Stimulated activated CD8-positive, alpha-beta memory T cell treated with anti-CD3 and anti-CD28 coated beads, Interleukin-2, amount 100 ng/mL, for 1 hour (primary cell): ENCODE measurements around the gene GNRH2.
"Not testable (repeated sequence)": the region's sequence is repeated elsewhere in the genome, so short reads cannot be mapped to it uniquely, and the experiment has no call there.

Experiments used
- DNase-seq, 2 donors: peaks; one replicate each; pipeline ENCODE4 v3.0.0-alpha.2; 2020; ENCODE audit warnings: low read depth in 2 of 2

The GNRH2 gene

GRCh38 chr20:3042625-3043024, 797 bp upstream of the GNRH2 start:
- no peak for DNase-seq

DNA sequence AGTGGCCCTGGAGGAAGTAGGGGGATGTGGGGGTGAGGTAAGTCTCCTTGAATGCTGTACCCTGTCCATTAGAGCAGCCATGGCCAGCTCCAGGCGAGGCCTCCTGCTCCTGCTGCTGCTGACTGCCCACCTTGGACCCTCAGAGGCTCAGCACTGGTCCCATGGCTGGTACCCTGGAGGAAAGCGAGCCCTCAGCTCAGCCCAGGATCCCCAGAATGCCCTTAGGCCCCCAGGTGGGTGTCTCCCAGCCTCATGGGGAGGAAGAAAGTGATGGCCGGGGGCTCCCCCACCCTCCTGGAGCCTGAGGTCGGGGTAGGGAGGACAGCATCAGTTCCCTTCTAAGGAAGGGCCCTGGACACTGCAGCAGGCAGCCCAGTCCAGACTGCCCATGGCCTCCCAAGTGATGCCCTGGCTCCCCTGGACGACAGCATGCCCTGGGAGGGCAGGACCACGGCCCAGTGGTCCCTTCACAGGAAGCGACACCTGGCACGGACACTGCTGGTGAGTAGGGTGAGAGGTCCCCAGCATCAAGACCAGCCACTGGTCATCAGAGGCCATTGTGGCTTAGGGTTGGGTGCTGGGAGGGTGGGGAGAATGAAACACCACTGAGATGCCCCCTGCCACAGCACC, 1.0 kb downstream of the GNRH2 start:
- DNase-seq: no peak

- DNase-seq: peak in 1 of 2 donors; percentile 4
Measured at GRCh38 chr20:3045042-3045815, 1.8 kb downstream of the GNRH2 start.

GRCh38 chr20:3045816-3046676, 2.6 kb downstream of the GNRH2 start, which contains the start of gene MRPS26:
Gene MRPS26, plus strand, starts transcription at chr20:3046052. Its CDS starts 17 bp downstream, at chr20:3046069.
- DNase-seq: peak; percentile 58 to 61

DNA sequence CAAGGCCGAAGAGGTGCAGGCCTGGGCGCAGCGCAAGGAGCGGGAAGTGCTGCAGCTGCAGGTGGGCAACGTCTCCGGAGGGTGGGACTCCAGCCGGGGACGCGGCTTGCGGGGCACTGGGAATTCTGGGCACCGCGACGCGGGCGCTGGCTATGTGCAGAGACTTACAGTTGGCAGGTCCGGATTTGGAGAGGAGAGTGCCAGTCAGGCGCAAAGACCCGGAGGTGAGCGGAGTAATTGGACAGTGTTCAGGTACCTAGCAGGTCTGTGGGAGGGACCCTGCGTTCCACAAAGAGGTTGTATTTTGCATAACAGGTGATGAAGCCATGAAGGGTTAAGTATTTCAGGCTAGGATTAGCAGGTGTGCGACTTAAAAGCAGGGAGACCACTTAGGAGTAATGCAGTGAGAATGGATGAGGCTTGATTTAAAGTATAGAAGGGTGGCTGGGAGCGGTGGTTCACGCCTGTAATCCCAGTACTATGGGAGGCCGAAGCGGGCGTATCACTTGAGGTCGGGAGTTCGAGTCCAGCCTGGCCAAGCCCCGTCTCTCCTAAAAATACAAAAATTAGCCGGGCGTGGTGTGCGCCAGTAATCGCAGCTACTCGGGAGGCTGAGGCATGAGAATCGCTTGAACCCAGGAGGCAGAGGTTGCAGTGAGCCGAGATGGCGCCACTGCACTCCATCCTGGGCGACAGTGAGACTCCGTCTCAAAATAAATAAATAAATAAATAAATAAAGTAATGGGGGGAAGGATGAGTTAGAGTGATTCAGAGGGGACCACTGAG, 3.4 kb downstream of the GNRH2 start:
- no peak for DNase-seq

DNA sequence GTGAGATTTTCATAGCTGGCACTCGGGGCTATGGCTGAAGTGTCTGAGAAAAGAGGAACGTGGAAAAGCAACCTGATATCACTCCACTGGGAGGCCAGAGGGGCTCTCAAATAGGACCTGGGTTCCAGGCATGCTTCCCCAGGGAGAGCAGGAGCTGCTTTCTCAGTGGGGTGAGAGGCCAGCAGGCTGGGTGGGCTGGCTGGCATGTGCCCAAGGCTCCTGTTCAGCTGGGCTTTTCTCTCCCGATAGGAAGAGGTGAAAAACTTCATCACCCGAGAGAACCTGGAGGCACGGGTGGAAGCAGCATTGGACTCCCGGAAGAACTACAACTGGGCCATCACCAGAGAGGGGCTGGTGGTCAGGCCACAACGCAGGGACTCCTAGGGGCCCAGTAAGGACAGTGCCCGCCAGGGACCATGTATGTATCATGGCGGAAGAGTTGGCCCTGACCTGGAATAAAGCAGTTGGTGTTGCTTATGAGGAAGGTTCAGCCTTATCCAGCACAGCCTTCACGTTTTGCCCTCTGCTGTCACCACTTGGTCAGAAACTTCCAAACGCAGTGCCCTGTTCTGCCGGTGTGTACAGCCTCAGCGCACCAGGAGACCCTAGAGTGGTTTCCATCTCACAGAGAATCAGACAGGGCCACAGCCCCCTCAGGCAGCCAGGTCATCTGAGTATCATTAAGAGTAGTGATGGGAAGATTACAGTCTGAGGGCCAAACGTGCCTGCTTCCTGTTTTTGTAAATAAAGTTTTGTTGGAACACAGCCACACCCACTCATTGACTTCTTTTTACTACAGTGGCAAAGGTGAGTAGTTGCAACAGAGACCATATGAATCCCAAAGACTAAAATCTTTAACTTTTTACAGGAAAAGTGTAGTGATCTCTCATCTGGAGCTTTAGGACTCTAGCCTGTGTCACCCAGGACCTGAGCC, 4.3 kb downstream of the GNRH2 start:
- no peak for DNase-seq

DNA sequence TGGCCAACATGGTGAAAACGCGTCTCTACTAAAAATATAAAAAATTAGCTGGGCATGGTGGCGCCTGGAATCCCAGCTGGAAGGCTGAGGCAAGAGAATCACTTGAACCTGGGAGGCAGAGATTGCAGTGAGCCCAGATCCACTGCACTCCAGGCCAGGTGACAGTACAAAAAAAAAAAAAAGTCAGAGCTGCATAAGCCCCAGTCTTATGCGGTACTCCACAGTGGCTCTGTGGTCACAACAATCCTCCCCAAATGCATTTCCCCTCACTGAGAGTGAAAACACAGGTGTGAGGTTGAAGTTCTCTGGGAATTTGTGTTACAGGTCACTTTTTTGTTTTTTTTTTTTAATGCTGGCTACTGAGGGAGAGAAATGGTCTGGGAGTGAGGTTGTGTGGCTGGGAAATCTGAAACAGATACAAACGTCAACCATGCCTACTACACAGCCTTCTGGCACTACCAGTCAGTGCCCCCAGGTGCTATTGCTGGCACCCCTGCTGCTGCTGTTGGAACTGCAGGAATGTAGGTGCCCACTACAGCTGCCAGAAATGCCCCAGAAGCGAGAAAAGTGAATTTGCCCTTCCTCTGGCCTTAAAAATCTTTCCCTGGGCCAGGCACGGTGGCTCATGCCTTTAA, 8.1 kb downstream of the GNRH2 start:
- DNase-seq: no peak

GRCh38 chr20:3059489-3059888, 16.1 kb downstream of the GNRH2 start:
- no peak for DNase-seq

- not testable (repeated sequence) for DNase-seq
Measured at GRCh38 chr20:3064119-3064518, 20.7 kb downstream of the GNRH2 start.

- no peak for DNase-seq
Measured at GRCh38 chr20:3067139-3068014, 24.0 kb downstream of the GNRH2 start.

GRCh38 chr20:3068075-3068474, 24.7 kb downstream of the GNRH2 start:
- DNase-seq: no peak

DNA sequence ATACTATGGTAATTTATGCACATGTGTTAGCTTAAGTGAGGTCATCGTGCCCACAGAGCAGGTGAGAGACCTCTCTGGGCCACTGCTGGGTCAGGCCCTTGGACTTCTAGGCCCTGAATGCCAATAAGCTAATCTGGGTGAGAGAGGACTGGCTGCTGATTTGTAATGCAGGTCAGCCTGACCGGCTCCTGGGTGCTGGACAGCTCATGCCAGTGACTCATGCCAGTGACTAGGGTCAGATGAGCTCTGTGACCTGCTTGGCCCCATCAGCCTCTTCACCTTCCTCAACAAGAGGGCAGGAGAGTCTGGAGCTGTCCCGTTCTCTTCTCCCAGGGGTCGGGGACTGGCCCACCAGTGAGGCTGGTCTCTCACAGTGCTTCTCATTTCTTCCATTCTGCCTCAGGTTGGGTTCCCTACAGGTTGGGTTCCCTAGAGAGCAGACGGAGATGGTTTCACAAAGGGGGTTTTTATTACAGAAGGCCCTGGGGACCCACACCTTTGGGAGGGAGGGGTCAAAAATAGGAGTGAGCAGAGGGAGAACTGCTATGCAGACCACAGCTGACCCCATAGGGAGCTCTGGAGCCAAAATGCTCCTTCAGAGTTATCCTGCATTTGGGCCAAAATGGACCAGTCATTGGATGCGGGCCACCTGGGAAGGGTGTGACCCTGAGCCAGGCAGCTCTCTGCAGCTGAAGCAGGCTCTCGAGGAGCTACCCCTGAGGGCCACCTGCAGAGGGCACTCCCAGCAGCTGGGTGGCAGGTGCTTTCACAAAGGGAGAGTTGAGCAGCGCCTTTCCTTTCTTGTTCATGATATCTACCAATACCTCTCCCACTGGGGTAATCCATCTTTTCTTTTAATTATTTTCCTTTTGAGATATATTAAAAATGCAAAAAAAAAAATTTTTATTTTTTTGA, 25.8 kb downstream of the GNRH2 start:
- DNase-seq: no peak

DNA sequence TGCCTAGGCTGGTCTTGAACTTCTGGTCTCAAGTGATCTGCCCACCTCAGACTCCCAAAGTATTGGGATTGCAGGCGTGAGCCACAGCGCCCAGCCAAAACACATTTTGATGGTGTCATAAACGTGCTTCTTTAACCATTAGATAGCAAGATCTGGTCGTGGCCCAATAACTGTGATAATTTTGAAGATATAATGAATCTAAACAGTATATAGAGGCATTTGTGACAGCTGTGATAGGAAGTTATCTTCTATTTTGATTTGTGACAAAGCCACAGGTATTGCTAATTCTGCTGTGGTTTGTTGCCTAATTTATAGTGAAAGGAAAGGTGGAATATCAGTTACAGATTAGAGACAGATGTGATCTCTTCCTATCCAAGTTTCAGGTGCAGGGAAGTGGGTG, 27.3 kb downstream of the GNRH2 start:
- no peak for DNase-seq

- DNase-seq: no peak
Measured at GRCh38 chr20:3071266-3071609, 27.8 kb downstream of the GNRH2 start.

GRCh38 chr20:3071610-3072529, 28.4 kb downstream of the GNRH2 start, which contains the start of gene OXT:
Gene OXT, plus strand, starts transcription at chr20:3071620. Its CDS starts 36 bp downstream, at chr20:3071656.
- peak; percentile 44 to 54 for DNase-seq

- no peak for DNase-seq
Measured at GRCh38 chr20:3072530-3073250, 29.3 kb downstream of the GNRH2 start.
